Suprapubic skin (tissue), 4 donors: ENCODE measurements around the gene POLR3G.

Experiments
- POLR2A ChIP-seq, 2 donors: fragments of 450-650 bp; IDR thresholded peaks; one replicate each; pipeline ENCODE4 v1.6.1; 2017; ENCODE audit warnings: antibody characterized with exemption in 2 of 2, mild to moderate bottlenecking in 2 of 2, moderate library complexity in 2 of 2
- POLR2AphosphoS5 ChIP-seq, 3 donors: sonication (generic); formaldehyde crosslinking; IDR thresholded peaks; one replicate each; pipeline ENCODE4 v1.6.1; 2017; ENCODE audit warnings: antibody characterized with exemption in 3 of 3
- TF ChIP-seq, protein P1 (sequence below), 2 donors: fragments of 200-600 bp in 1 of 2; fragments of 450-650 bp in 1 of 2; sonication (generic) in 1 of 2; IDR thresholded peaks; one replicate each; pipeline ENCODE4 v1.5.1; 2016 to 2019; ENCODE audit warnings: antibody characterized with exemption in 2 of 2, mild to moderate bottlenecking in 1 of 2, moderate library complexity in 1 of 2

DNA sequence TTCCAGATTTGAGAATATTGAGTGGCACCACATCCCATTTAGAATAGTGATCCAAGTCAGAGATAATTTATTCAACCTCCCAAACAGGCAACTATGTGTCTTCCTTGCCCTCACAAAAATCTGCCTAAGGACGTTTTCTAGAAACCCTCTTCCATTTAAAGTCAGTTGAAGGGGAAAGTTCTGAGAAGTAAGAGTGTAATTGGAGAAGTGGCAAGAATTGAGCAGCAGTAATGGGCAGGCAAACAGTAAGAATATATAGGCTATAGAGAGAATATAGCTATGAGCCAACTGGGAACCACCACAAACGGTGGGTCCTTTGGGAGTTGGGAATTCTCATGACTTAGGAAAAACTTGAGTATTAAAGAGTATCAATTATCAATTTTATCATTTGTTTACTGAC, 34.0 kb upstream of the POLR3G start:
- TF ChIP-seq POLR2A (IDR thresholded peaks at IDR 0.05): no peak
- TF ChIP-seq, protein P1, sequence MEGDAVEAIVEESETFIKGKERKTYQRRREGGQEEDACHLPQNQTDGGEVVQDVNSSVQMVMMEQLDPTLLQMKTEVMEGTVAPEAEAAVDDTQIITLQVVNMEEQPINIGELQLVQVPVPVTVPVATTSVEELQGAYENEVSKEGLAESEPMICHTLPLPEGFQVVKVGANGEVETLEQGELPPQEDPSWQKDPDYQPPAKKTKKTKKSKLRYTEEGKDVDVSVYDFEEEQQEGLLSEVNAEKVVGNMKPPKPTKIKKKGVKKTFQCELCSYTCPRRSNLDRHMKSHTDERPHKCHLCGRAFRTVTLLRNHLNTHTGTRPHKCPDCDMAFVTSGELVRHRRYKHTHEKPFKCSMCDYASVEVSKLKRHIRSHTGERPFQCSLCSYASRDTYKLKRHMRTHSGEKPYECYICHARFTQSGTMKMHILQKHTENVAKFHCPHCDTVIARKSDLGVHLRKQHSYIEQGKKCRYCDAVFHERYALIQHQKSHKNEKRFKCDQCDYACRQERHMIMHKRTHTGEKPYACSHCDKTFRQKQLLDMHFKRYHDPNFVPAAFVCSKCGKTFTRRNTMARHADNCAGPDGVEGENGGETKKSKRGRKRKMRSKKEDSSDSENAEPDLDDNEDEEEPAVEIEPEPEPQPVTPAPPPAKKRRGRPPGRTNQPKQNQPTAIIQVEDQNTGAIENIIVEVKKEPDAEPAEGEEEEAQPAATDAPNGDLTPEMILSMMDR (IDR thresholded peaks at IDR 0.05): no peak
- TF ChIP-seq POLR2AphosphoS5 (IDR thresholded peaks at IDR 0.05): no peak
